NCI-H524 treated with DMSO at 0.1 percent for 48 hours (cell line): Measurements from ENCODE around the gene UBL4B.

Experiments used
- DNase-seq: peaks from one replicate; lab custom pipeline; 2025; lab: John Stamatoyannopoulos, UW

The UBL4B gene

GRCh38 chr1:110155878-110156522 is 43.8 kb downstream of the UBL4B start:
- no peak for DNase-seq

GRCh38 chr1:110158261-110158660 is 46.0 kb downstream of the UBL4B start:
- no peak for DNase-seq

GRCh38 chr1:110159168-110159567 is 46.9 kb downstream of the UBL4B start:
- no peak for DNase-seq

GRCh38 chr1:110160538-110161100 is 48.4 kb downstream of the UBL4B start:
- no peak for DNase-seq

GRCh38 chr1:110161165-110161564 is 48.9 kb downstream of the UBL4B start:
- no peak for DNase-seq

GRCh38 chr1:110161849-110162248 is 49.6 kb downstream of the UBL4B start:
- DNase-seq: no peak
